PC-3 (cell line): ENCODE measurements around the gene ZG16. TPM values are rescaled to one million over a fixed set of nuclear protein-coding genes. Genes with fewer than 3 reads are reported as not detected.
A peak's percentile ranks its signal among the peaks of the same experiment; 100 is the strongest.

Experiments
- ATAC-seq: fragments of 200-7000 bp; cut with Tn5 transposase; 2 replicates; pipeline ENCODE4 v1.9.1; 2020; ENCODE audit warnings: mild to moderate bottlenecking, moderate library complexity
- BruUV-seq: library from RNA; stranded (reverse); fragments of 400-500 nt; replicated peaks from 2 replicates; lab custom pipeline; 2021; lab: Mats Ljungman, UMichigan
- CTCF ChIA-PET: fragments of 300-600 bp; sonication (Branson Sonifier 250); formaldehyde crosslinking; loops from one replicate; lab custom pipeline; 2022; ENCODE audit warnings: antibody characterized with exemption; lab: Charles Lee
- POLR2A ChIA-PET: fragments of 300-600 bp; sonication (Branson Sonifier 250); formaldehyde crosslinking; loops from one replicate; lab custom pipeline; 2022; ENCODE audit warnings: antibody characterized with exemption; ENCODE audit not compliant: unreplicated experiment; lab: Charles Lee
- DNase-seq: peaks from one replicate; pipeline ENCODE4 v3.0.0-alpha.2; 2015
- H2AFZ ChIP-seq: fragments of 300-600 bp; sonication (generic); 2 replicates; pipeline ENCODE4 v1.6.0; 2016; ENCODE audit warnings: antibody characterized with exemption, low read length
- H3F3A ChIP-seq: fragments of 300-600 bp; sonication (generic); one replicate; pipeline ENCODE4 v1.6.0; 2017; ENCODE audit warnings: antibody characterized with exemption, low read length, control low read depth, mild to moderate bottlenecking; ENCODE audit not compliant: unreplicated experiment
- H3K27ac ChIP-seq: fragments of 300-600 bp; sonication (generic); 2 replicates; pipeline ENCODE4 v1.5.1; 2016; ENCODE audit warnings: mild to moderate bottlenecking, low read length
- H3K27me3 ChIP-seq: fragments of 300-600 bp; sonication (generic); 2 replicates; pipeline ENCODE4 v1.6.1; 2016; ENCODE audit warnings: low read length, mixed read lengths
- H3K36me3 ChIP-seq: fragments of 300-600 bp; sonication (generic); 2 replicates; pipeline ENCODE4 v1.6.1; 2016; ENCODE audit warnings: low read depth, mixed run types, low read length, mixed read lengths
- H3K4me1 ChIP-seq: fragments of 300-600 bp; sonication (generic); 2 replicates; pipeline ENCODE4 v1.5.1; 2016; ENCODE audit warnings: low read length; ENCODE audit not compliant: insufficient read depth
- H3K4me2 ChIP-seq: fragments of 300-600 bp; sonication (generic); 2 replicates; pipeline ENCODE4 v1.6.0; 2016; ENCODE audit warnings: low read length
- H3K4me3 ChIP-seq: fragments of 300-600 bp; sonication (generic); 2 replicates; pipeline ENCODE4 v1.5.1; 2016; ENCODE audit warnings: mild to moderate bottlenecking, low read length, mixed read lengths
- H3K79me2 ChIP-seq: fragments of 300-600 bp; sonication (generic); 2 replicates; pipeline ENCODE4 v1.6.1; 2017; ENCODE audit warnings: low read length, mixed read lengths
- H3K9ac ChIP-seq: fragments of 300-600 bp; sonication (generic); 2 replicates; pipeline ENCODE4 v1.6.0; 2016; ENCODE audit warnings: mild to moderate bottlenecking, low read length
- H3K9me2 ChIP-seq: fragments of 300-600 bp; sonication (generic); replicated peaks from 2 replicates; pipeline ENCODE4 v1.6.1; 2016; ENCODE audit warnings: mixed run types, low read length, mixed read lengths
- H3K9me3 ChIP-seq: fragments of 300-600 bp; sonication (generic); 2 replicates; pipeline ENCODE4 v1.6.1; 2016; ENCODE audit warnings: low read length, mixed read lengths
- H4K20me1 ChIP-seq: fragments of 300-600 bp; sonication (generic); 2 replicates; pipeline ENCODE4 v1.6.1; 2016; ENCODE audit warnings: low read length, mixed read lengths
- EZH2 ChIP-seq: fragments of 300-600 bp; sonication (generic); IDR thresholded peaks from one replicate; pipeline ENCODE4 v1.6.1; 2017; ENCODE audit warnings: antibody characterized with exemption, mild to moderate bottlenecking, low read length; ENCODE audit not compliant: unreplicated experiment
- EZH2phosphoT487 ChIP-seq: fragments of 300-600 bp; sonication (generic); IDR thresholded peaks from 2 replicates; pipeline ENCODE4 v1.6.1; 2018; ENCODE audit warnings: mild to moderate bottlenecking, antibody characterized with exemption, low read length, borderline replicate concordance
- intact Hi-C: fragments of 100-400 bp; cut with micrococcal nuclease; formaldehyde crosslinking; loops from 2 replicates; pipeline ENCODE4 v1.9.0; 2023
- total RNA-seq: library from RNA; depleted of rRNA; stranded (reverse); fragments of >200 nt; gene quantifications from 2 replicates; pipeline ENCODE4 v1.2.3, GENCODE V29; 2014
- TF ChIP-seq, protein P1 (sequence below): fragments of 300-600 bp; sonication (generic); conservative IDR thresholded peaks from 2 replicates; pipeline ENCODE4 v1.5.1; 2017; ENCODE audit warnings: antibody characterized with exemption, low read depth, mild to moderate bottlenecking, low read length

Gene ZG16
- total RNA-seq, 1 experiment from 2014 or later = not detected

DNA sequence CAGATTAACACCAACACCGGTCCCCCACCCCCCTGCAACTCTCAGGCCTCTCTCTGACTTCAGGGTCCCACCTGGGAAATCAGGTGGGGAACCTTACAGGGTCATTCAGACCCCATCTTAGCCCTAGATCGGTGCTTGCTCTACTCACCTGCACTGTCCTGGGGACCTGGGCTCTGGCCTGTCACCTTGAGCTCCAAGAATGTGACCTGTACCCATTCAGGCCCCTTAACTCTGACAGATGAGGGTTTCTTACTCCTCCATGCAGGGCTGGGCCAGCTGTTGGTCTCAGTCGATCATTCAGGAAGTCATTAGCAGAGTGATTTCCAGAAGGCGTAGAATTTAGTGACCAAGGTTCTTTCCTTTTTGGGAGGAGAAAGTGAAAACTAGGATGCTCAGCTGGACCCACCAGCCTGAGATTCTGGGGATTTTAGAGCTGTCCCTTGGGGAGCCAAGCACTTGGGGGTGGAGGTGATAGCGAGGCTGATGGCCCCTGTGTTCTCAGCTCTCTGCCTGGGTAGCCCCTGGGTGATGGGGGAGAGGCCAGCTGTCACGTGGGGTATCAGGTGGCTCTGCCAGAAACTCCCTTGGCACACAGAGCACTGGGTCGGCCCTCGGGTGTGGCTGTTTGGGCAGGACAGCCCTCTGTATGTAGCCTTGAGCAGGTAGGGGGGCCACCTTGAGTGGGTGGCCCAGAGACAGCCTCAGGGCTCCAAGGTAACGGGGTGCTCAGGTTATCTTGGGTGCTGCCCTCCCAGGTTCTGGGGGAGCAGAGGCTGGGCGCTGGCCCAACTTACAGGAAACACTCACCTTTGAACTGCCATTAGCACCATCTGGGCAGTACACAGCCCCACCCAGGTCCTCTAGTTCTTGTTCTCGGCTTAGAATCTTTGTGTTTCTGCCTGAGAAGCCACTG, 42.9 kb downstream of the ZG16 start:
- intact Hi-C loops = no loop called here
- no peaks in the 10 kb centered on the region; the same call in none of the 2 replicates for H3K36me3 ChIP-seq
- BruUV-seq = TSS peak; percentile 75

DNA sequence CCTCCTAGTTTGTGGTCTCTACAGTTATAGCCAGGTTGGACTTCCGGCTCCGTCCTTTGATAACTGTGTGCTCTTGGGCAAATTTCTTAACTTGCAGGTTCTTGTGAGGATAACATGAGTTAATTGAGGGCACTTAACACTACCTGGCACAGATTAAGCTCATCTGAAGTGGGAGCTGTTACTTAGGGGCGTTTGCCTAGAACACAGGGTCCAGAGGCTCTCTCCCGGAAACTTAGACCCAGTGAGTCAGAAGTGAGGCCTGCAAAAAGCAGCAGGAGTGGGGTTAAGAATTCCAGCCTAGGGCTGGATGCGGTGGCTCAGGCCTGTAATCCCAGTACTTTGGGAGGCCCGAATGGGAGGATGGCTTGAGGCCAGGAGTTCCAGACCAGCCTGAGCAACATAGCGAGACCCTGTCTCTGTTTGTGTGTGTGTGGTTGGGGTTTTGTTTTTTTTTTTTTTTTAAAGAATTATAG, 43.6 kb downstream of the ZG16 start:
- Histone ChIP-seq H3K9ac (peak overlapping the region; percentile 56), H3K9me3 (no peaks in the 10 kb centered on the region), H3K4me2 (peak overlapping the region; percentile 92), H3K4me1 (peaks cover 73% of the 10 kb centered on the region), H3K4me3 (peak overlapping the region; percentile 76; the same call in 1 of the 2 replicates), H4K20me1 (no peaks in the 10 kb centered on the region), H3K27me3 (no peaks in the 10 kb centered on the region), H3K27ac (peak overlapping the region; percentile 62), H2AFZ (no peak overlapping the region), H3F3A (peaks cover 3% of the 10 kb centered on the region), H3K9me2 (no peaks in the 10 kb centered on the region), H3K36me3 (no peaks in the 10 kb centered on the region; the same call in none of the 2 replicates), H3K79me2 (peaks cover 35% of the 10 kb centered on the region)
- ChIA-PET POLR2A (no interaction called here), CTCF (interaction anchor here (0.8 to 1.0 kb wide), 2 partner anchors 27 to 77 kb away, joined by 6 to 7 read pairs; partner anchors contain the start of gene SEZ6L2)
- peak; percentile 50 for DNase-seq
- no TSS peak for BruUV-seq
- TF ChIP-seq, protein P1, sequence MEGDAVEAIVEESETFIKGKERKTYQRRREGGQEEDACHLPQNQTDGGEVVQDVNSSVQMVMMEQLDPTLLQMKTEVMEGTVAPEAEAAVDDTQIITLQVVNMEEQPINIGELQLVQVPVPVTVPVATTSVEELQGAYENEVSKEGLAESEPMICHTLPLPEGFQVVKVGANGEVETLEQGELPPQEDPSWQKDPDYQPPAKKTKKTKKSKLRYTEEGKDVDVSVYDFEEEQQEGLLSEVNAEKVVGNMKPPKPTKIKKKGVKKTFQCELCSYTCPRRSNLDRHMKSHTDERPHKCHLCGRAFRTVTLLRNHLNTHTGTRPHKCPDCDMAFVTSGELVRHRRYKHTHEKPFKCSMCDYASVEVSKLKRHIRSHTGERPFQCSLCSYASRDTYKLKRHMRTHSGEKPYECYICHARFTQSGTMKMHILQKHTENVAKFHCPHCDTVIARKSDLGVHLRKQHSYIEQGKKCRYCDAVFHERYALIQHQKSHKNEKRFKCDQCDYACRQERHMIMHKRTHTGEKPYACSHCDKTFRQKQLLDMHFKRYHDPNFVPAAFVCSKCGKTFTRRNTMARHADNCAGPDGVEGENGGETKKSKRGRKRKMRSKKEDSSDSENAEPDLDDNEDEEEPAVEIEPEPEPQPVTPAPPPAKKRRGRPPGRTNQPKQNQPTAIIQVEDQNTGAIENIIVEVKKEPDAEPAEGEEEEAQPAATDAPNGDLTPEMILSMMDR = no peak
- TF ChIP-seq EZH2phosphoT487 = no peak
- TF ChIP-seq EZH2 = no peak
- intact Hi-C loops = no loop called here
- peak; percentile 10; the same call in 1 of the 2 replicates for ATAC-seq

More for the DNA sequence above, 42.9 kb downstream of the ZG16 start:
- TF ChIP-seq EZH2 (no peak), EZH2phosphoT487 (no peak)
- TF ChIP-seq, protein P1 = no peak
- peak; percentile 27 for DNase-seq
- peak; percentile 28 for ATAC-seq
- H3K9ac ChIP-seq = peak overlapping the region; percentile 56
- H3K4me1 ChIP-seq = peaks cover 69% of the 10 kb centered on the region
- no peaks in the 10 kb centered on the region for H3K9me3 ChIP-seq
- H3K9me2 ChIP-seq = no peaks in the 10 kb centered on the region
- H3F3A ChIP-seq = peaks cover 3% of the 10 kb centered on the region
- H2AFZ ChIP-seq = no peak overlapping the region
- CTCF ChIA-PET = interaction anchor here (0.6 to 2.7 kb wide), 6 partner anchors 22 to 102 kb away, joined by 5 to 9 read pairs (median 6); partner anchors contain the start of gene SEZ6L2
- peaks cover 38% of the 10 kb centered on the region for H3K79me2 ChIP-seq
- peak overlapping the region; percentile 62 for H3K27ac ChIP-seq
- POLR2A ChIA-PET = no interaction called here
- H4K20me1 ChIP-seq = no peaks in the 10 kb centered on the region
- peak overlapping the region; percentile 76 for H3K4me3 ChIP-seq
- H3K27me3 ChIP-seq = no peaks in the 10 kb centered on the region
- H3K4me2 ChIP-seq = peak overlapping the region; percentile 92
